Liver (tissue), 3 donors: ENCODE data around the gene TNFSF4.
"Not testable (repeated sequence)": the region's sequence is repeated elsewhere in the genome, so short reads cannot be mapped to it uniquely, and the experiment has no call there.

ENCODE experiments used
- GABPA ChIP-seq, 2 donors: IDR thresholded peaks in 1 of 2; conservative IDR thresholded peaks in 1 of 2; 2 replicates each; pipeline ENCODE4 v1.6.1; 2016; ENCODE audit warnings: antibody characterized with exemption in 2 of 2, mild to moderate bottlenecking in 1 of 2, moderate library complexity in 1 of 2
- TAF1 ChIP-seq: conservative IDR thresholded peaks from 2 replicates; pipeline ENCODE4 v1.6.1; 2016; ENCODE audit warnings: antibody characterized with exemption, mild to moderate bottlenecking
- TF ChIP-seq, protein P1 (sequence below): fragments of 150-350 bp; IDR thresholded peaks from 2 replicates; pipeline ENCODE4 v1.5.1; 2017; ENCODE audit warnings: improper control_type of control experiment, low read depth, low read length; ENCODE audit not compliant: missing input control
- donor health status: healthy.
- donor health status: healthy.

DNA sequence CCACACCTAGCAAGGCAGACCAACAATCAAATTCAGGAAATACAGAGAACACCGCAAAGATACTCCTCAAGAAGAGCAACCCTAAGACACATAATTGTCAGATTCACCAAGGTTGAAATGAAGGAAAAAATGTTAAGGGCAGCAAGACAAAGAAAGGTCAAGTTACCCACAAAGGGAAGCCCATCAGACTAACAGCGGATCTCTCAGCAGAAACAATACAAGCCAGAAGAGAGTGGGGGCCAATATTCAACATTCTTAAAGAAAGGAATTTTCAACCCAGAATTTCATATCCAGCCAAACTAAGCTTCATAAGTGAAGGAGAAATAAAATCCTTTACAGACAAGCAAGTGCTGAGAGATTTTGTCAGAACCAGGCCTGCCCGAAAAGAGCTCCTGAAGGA, 21.9 kb upstream of the TNFSF4 start:
- TF ChIP-seq, protein P1, sequence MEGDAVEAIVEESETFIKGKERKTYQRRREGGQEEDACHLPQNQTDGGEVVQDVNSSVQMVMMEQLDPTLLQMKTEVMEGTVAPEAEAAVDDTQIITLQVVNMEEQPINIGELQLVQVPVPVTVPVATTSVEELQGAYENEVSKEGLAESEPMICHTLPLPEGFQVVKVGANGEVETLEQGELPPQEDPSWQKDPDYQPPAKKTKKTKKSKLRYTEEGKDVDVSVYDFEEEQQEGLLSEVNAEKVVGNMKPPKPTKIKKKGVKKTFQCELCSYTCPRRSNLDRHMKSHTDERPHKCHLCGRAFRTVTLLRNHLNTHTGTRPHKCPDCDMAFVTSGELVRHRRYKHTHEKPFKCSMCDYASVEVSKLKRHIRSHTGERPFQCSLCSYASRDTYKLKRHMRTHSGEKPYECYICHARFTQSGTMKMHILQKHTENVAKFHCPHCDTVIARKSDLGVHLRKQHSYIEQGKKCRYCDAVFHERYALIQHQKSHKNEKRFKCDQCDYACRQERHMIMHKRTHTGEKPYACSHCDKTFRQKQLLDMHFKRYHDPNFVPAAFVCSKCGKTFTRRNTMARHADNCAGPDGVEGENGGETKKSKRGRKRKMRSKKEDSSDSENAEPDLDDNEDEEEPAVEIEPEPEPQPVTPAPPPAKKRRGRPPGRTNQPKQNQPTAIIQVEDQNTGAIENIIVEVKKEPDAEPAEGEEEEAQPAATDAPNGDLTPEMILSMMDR, result not testable (repeated sequence)
- TF ChIP-seq GABPA (IDR thresholded peaks at IDR 0.05 in 1 of 2, conservative IDR thresholded peaks at IDR 0.05 in 1 of 2); TAF1: not testable (repeated sequence)
